ENCODE results near the gene MAFG. TPM values are rescaled to one million over a fixed set of nuclear protein-coding genes. Genes with fewer than 3 reads are reported as not detected.

MAFG gene
- total RNA-seq, 2 experiments from 2014 or later = 22.7 to 33.6 TPM

DNA sequence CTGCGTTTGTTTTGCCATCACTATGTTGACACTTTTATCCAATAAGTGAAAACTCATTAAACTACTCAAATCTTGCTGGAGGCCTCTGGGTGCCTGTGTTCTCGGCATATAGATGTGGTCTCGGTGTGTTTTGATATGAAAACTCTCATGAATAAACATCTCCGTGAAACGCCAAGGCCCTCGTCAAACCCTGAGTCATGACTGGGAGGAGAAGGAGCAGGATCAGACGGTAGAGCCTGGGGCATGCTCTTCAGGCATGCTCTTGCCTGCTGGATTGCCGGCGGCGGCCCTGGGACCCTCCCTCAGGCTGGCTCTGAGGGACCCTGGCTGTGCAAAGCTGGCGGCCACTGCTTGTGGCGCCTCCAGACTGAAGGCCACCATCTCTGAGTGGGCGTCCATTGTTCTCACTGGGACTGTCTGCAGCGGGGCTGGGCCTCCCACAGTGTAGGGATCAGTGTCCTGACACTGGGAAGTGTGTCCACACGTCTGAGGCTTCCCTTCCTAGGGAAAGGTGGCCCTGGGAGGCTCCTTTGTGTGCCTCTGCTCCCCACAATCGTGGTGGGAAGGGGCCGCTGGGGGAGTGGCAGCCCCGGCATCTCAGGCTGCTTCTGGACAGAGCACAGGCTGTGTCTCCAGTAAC is 27.2 kb downstream of the MAFG start:
- no peak for DNase-seq (ENCODE audit: low spot score)
- H3K36me3 ChIP-seq (ENCODE audit: insufficient read depth, low read length) = peaks cover 52% of the 10 kb centered on the region
- H3K27ac ChIP-seq (ENCODE audit: low read depth, low read length, poor library complexity, severe bottlenecking) = no peak overlapping the region
- intact Hi-C loops (cut with micrococcal nuclease; ENCODE audit: unreplicated experiment) = no loop called here
- H3K9me2 ChIP-seq (ENCODE audit: insufficient read depth, low read length) = no peaks in the 10 kb centered on the region
- H3K4me2 ChIP-seq (ENCODE audit: low read length) = no peak overlapping the region
- ChIA-PET POLR2A (no interaction called here), CTCF (ENCODE audit: unreplicated experiment) (no interaction called here)
- H3K4me1 ChIP-seq (ENCODE audit: insufficient read depth, low read length, poor library complexity, severe bottlenecking) = no peaks in the 10 kb centered on the region
- no peak overlapping the region for H3K4me3 ChIP-seq (ENCODE audit: low read depth, low read length, poor library complexity, severe bottlenecking)
- H4K20me1 ChIP-seq (ENCODE audit: insufficient read depth, low read length) = no peaks in the 10 kb centered on the region
- no peaks in the 10 kb centered on the region; the same call in 1 of the 2 replicates for H3K79me2 ChIP-seq (ENCODE audit: insufficient read depth, low read depth, low read length)
- H2AFZ ChIP-seq (ENCODE audit: low read length) = no peak overlapping the region
- no TSS peak for BruUV-seq (replicated peaks)
- no peaks in the 10 kb centered on the region for H3K9me3 ChIP-seq (ENCODE audit: low read length)
- TF ChIP-seq EZH2phosphoT487 (IDR thresholded peaks at IDR 0.05; ENCODE audit: borderline replicate concordance, low read depth, low read length) (no peak), CTCF (conservative IDR thresholded peaks at IDR 0.05; ENCODE audit: low read length) (no peak)

DNA sequence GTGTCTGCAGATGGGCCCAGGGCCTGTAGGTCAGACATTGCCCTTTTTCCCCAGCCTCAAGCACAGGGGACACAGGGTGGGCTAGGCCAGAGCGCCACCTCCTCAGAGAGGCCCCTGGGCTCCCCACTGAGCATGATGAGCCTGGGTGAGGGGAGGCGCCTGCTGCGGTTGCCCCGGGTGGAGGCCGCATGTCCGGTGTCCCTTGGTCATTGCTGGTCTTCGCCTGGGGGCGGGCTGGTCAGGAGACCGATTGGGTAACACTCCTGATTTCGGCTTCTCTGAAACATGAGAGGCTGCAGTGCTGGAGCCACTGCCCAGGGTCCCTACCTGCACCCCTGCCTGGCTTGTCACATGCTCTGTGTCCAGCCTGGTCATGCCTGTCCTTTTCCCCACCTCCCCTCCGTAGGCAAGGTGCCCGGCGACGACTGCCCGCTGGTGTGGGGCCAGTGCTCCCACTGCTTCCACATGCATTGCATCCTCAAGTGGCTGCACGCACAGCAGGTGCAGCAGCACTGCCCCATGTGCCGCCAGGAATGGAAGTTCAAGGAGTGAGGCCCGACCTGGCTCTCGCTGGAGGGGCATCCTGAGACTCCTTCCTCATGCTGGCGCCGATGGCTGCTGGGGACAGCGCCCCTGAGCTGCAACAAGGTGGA is 27.9 kb downstream of the MAFG start:
- Histone ChIP-seq H3K27ac (ENCODE audit: low read depth, low read length, poor library complexity, severe bottlenecking) (no peak overlapping the region), H3K4me2 (ENCODE audit: low read length) (no peak overlapping the region), H3K4me3 (ENCODE audit: low read depth, low read length, poor library complexity, severe bottlenecking) (no peak overlapping the region), H3K4me1 (ENCODE audit: insufficient read depth, low read length, poor library complexity, severe bottlenecking) (peaks cover 2% of the 10 kb centered on the region), H3K9me2 (ENCODE audit: insufficient read depth, low read length) (no peaks in the 10 kb centered on the region), H3K79me2 (ENCODE audit: insufficient read depth, low read depth, low read length) (peaks cover 1% of the 10 kb centered on the region; the same call in 1 of the 2 replicates), H3K9me3 (ENCODE audit: low read length) (no peaks in the 10 kb centered on the region), H2AFZ (ENCODE audit: low read length) (no peak overlapping the region), H3K36me3 (ENCODE audit: insufficient read depth, low read length) (peaks cover 56% of the 10 kb centered on the region), H4K20me1 (ENCODE audit: insufficient read depth, low read length) (no peaks in the 10 kb centered on the region)
- POLR2A ChIA-PET = no interaction called here
- CTCF ChIA-PET (ENCODE audit: unreplicated experiment) = no interaction called here
- DNase-seq (ENCODE audit: low spot score) = no peak
- TF ChIP-seq EZH2phosphoT487 (IDR thresholded peaks at IDR 0.05; ENCODE audit: borderline replicate concordance, low read depth, low read length) = no peak
- TF ChIP-seq CTCF (conservative IDR thresholded peaks at IDR 0.05; ENCODE audit: low read length) = no peak
- intact Hi-C loops (cut with micrococcal nuclease; ENCODE audit: unreplicated experiment) = no loop called here
- BruUV-seq (replicated peaks) = no TSS peak

DNA sequence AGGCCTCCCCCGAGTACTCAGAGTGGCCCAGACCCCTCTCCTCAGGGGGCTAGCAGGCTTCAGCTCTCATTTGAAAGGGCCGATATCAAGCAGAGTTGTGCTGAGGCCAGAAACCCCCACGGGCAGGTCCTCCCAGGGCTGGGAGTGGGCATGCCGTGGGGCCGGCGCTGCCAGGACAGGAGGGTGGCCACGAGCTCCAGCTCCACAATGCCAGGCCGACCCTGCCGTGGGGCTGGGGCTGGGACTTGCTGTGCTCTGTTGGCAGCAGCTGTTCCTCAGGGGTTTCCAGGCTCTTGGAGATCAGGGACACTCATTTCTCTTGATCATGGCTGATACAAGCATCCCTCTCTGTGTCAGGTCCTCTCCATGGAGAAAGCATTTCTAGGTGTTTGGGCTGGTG is 28.6 kb downstream of the MAFG start:
- H3K4me3 ChIP-seq (ENCODE audit: low read depth, low read length, poor library complexity, severe bottlenecking) = no peak overlapping the region
- ChIA-PET POLR2A (no interaction called here), CTCF (ENCODE audit: unreplicated experiment) (no interaction called here)
- H3K36me3 ChIP-seq (ENCODE audit: insufficient read depth, low read length) = peaks cover 61% of the 10 kb centered on the region
- TF ChIP-seq CTCF (conservative IDR thresholded peaks at IDR 0.05; ENCODE audit: low read length) (no peak), EZH2phosphoT487 (IDR thresholded peaks at IDR 0.05; ENCODE audit: borderline replicate concordance, low read depth, low read length) (no peak)
- H2AFZ ChIP-seq (ENCODE audit: low read length) = no peak overlapping the region
- intact Hi-C loops (cut with micrococcal nuclease; ENCODE audit: unreplicated experiment) = no loop called here
- DNase-seq (ENCODE audit: low spot score) = no peak
- no peaks in the 10 kb centered on the region for H4K20me1 ChIP-seq (ENCODE audit: insufficient read depth, low read length)
- no peak overlapping the region for H3K27ac ChIP-seq (ENCODE audit: low read depth, low read length, poor library complexity, severe bottlenecking)
- H3K9me3 ChIP-seq (ENCODE audit: low read length) = no peaks in the 10 kb centered on the region
- peaks cover 9% of the 10 kb centered on the region for H3K4me1 ChIP-seq (ENCODE audit: insufficient read depth, low read length, poor library complexity, severe bottlenecking)
- H3K9me2 ChIP-seq (ENCODE audit: insufficient read depth, low read length) = no peaks in the 10 kb centered on the region
- no TSS peak for BruUV-seq (replicated peaks)
- peaks cover 9% of the 10 kb centered on the region; the same call in 1 of the 2 replicates for H3K79me2 ChIP-seq (ENCODE audit: insufficient read depth, low read depth, low read length)
- no peak overlapping the region for H3K4me2 ChIP-seq (ENCODE audit: low read length)

Measured in OCI-LY7 (cell line).